Lung (tissue), 12 donors: Measurements from ENCODE around the gene NAA35. TPM values are rescaled to one million over a fixed set of nuclear protein-coding genes. Genes with fewer than 3 reads are reported as not detected.

ENCODE experiments used
- ATAC-seq: fragments of 200-7000 bp; cut with Tn5 transposase; one replicate; pipeline ENCODE4 v1.9.1; 2020; ENCODE audit warnings: moderate number of reproducible peaks; ENCODE audit not compliant: insufficient read depth, low FRiP score
- DNase-seq, 3 donors: peaks; one replicate each; pipeline ENCODE4 v3.0.0-alpha.2; 2013 to 2017
- H3K27ac ChIP-seq, 2 donors: one replicate each; pipeline ENCODE4 v1.5.1; 2013; ENCODE audit warnings: mild to moderate bottlenecking in 2 of 2, moderate library complexity in 2 of 2, control low read depth in 1 of 2, inconsistent platforms in 1 of 2, low read depth in 1 of 2, low read length in 1 of 2
- H3K27me3 ChIP-seq, 3 donors: one replicate each; pipeline ENCODE4 v1.5.1; 2013; ENCODE audit warnings: low read length in 2 of 3; ENCODE audit not compliant: control insufficient read depth in 3 of 3, insufficient read depth in 3 of 3
- H3K36me3 ChIP-seq, 4 donors: one replicate each; pipeline ENCODE4 v1.5.1; 2013; ENCODE audit warnings: low read length in 4 of 4, mild to moderate bottlenecking in 1 of 4, moderate library complexity in 1 of 4; ENCODE audit not compliant: control insufficient read depth in 4 of 4, insufficient read depth in 4 of 4
- H3K4me1 ChIP-seq, 5 donors: one replicate each; pipeline ENCODE4 v1.5.1; 2013; ENCODE audit warnings: low read length in 5 of 5, mild to moderate bottlenecking in 2 of 5, moderate library complexity in 1 of 5; ENCODE audit not compliant: control insufficient read depth in 5 of 5, insufficient read depth in 5 of 5
- H3K4me3 ChIP-seq: one replicate; pipeline ENCODE4 v1.5.1; 2013; ENCODE audit warnings: mild to moderate bottlenecking, control low read depth, moderate library complexity
- H3K9ac ChIP-seq, 2 donors: one replicate each; pipeline ENCODE4 v1.5.1; 2013; ENCODE audit warnings: low read length in 2 of 2, control low read depth in 1 of 2; ENCODE audit not compliant: insufficient read depth in 1 of 2
- H3K9me3 ChIP-seq, 4 donors: one replicate each; pipeline ENCODE4 v1.5.1; 2013; ENCODE audit warnings: low read length in 3 of 4, mild to moderate bottlenecking in 1 of 4, moderate library complexity in 1 of 4; ENCODE audit not compliant: control insufficient read depth in 4 of 4, insufficient read depth in 3 of 4
- CTCF ChIP-seq: IDR thresholded peaks from 2 replicates; pipeline ENCODE4 v1.5.1; 2012; ENCODE audit warnings: mild to moderate bottlenecking; ENCODE audit errors: control extremely low read depth, extremely low read depth
- WGBS, 2 donors: extraction: QIAGEN DNeasy Blood & Tissue Kit; methylation state at CpG; one replicate each; pipeline ENCODE4 v1.1.7; 2013; 5-methylcytosine and 5-hydroxymethylcytosine counted together
- polyA plus RNA-seq, 2 donors: library from polyadenylated mRNA; stranded (reverse); fragments of 200-250 nt; gene quantifications; one replicate each; pipeline ENCODE4 v1.2.1, GENCODE V29; 2013
- total RNA-seq, 2 donors: library from RNA; depleted of rRNA in 1 of 2; stranded (reverse); fragments of >200 nt in 1 of 2; gene quantifications; one replicate each; pipeline ENCODE4 v1.2.1, GENCODE V29; 2014 to 2021
- donor health status: control.
- donor health status: control.
- donor health status: Bipolar disorder and iron deficiency.
- donor health status: healthy.
- donor health status: DM: yes; HTN: yes; CAD: no.

The NAA35 gene
- total and polyA plus RNA-seq, 4 donors = 6.8 to 33.9 (median 16.2) TPM

- H3K36me3 ChIP-seq = peaks cover 9 to 40% (median 19%) of the 10 kb centered on the region in 4 donors
- no peak for ATAC-seq
Measured at GRCh38 chr9:85964526-85964925, 23.6 kb downstream of the NAA35 start.

GRCh38 chr9:85964949-85965348 lies 24.0 kb downstream of the NAA35 start:
- TF ChIP-seq CTCF = no peak
- DNase-seq = no peak
- Histone ChIP-seq H3K4me1 (peaks cover 0 to 10% (median 7%) of the 10 kb centered on the region in 5 donors), H3K36me3 (peaks cover 9 to 42% (median 20%) of the 10 kb centered on the region in 4 donors), H3K4me3 (no peak overlapping the region), H3K27ac (no peak overlapping the region), H3K9me3 (no peaks in the 10 kb centered on the region), H3K9ac (no peak overlapping the region), H3K27me3 (no peaks in the 10 kb centered on the region)
- no peak for ATAC-seq
- WGBS, 2 donors = 92 to 94% methylated on average over 3 of the region's 3 CpGs

More at GRCh38 chr9:85964526-85964925, 23.6 kb downstream of the NAA35 start:
- H3K4me3 ChIP-seq = no peak overlapping the region
- DNase-seq = no peak
- H3K9ac ChIP-seq = no peak overlapping the region
- WGBS, 2 donors = 91 to 92% methylated on average over 3 of the region's 3 CpGs
- peaks cover 0 to 12% (median 9%) of the 10 kb centered on the region in 5 donors for H3K4me1 ChIP-seq
- no peaks in the 10 kb centered on the region for H3K9me3 ChIP-seq
- no peak overlapping the region for H3K27ac ChIP-seq
- no peaks in the 10 kb centered on the region for H3K27me3 ChIP-seq
- TF ChIP-seq CTCF = no peak

- H3K27me3 ChIP-seq = no peaks in the 10 kb centered on the region
- H3K9me3 ChIP-seq = no peaks in the 10 kb centered on the region
- DNase-seq (no peak), ATAC-seq (no peak)
- no peak overlapping the region for H3K9ac ChIP-seq
- no peaks in the 10 kb centered on the region for H3K4me1 ChIP-seq
- H3K4me3 ChIP-seq = no peak overlapping the region
- no peak for TF ChIP-seq CTCF
- WGBS, 2 donors = 97 to 100% methylated on average over 1 of the region's 1 CpG
- H3K36me3 ChIP-seq = peaks cover 5 to 31% (median 11%) of the 10 kb centered on the region in 4 donors
- H3K27ac ChIP-seq = no peak overlapping the region
Measured at GRCh38 chr9:85969727-85970126, 28.8 kb downstream of the NAA35 start.

- Histone ChIP-seq H3K9ac (no peak overlapping the region), H3K27me3 (no peaks in the 10 kb centered on the region), H3K27ac (no peak overlapping the region), H3K9me3 (no peaks in the 10 kb centered on the region), H3K36me3 (peaks cover 0 to 24% (median 8%) of the 10 kb centered on the region in 4 donors), H3K4me3 (no peak overlapping the region), H3K4me1 (no peaks in the 10 kb centered on the region)
- DNase-seq (peak in 1 of 3 donors; percentile 9), ATAC-seq (no peak)
- no peak for TF ChIP-seq CTCF
Measured at GRCh38 chr9:85971731-85972130, 30.8 kb downstream of the NAA35 start.
